PC-9 (cell line): ENCODE results near the gene HK3. TPM values are rescaled to one million over a fixed set of nuclear protein-coding genes. Genes with fewer than 3 reads are reported as not detected.

Experiments
- BruUV-seq: library from RNA; stranded (reverse); fragments of 400-500 nt; replicated peaks from 2 replicates; lab custom pipeline; 2021; lab: Mats Ljungman, UMichigan
- CTCF ChIA-PET: fragments of 300-600 bp; sonication (Branson Sonifier 250); formaldehyde crosslinking; loops from one replicate; lab custom pipeline; 2022; ENCODE audit warnings: antibody characterized with exemption; lab: Charles Lee
- POLR2A ChIA-PET: fragments of 300-600 bp; sonication (Branson Sonifier 250); formaldehyde crosslinking; loops from one replicate; lab custom pipeline; 2022; ENCODE audit warnings: antibody characterized with exemption; ENCODE audit not compliant: unreplicated experiment; lab: Charles Lee
- DNase-seq, 2 experiments: peaks; one replicate each; pipeline versions ENCODE4 v3.0.0 to v3.0.0-alpha.2; 2015 to 2022; ENCODE audit warnings: mixed read lengths in 1 of 2
- H2AFZ ChIP-seq: fragments of 200-600 bp; sonication (generic); 2 replicates; pipeline ENCODE4 v1.8.1; 2017; ENCODE audit warnings: antibody characterized with exemption
- H3F3A ChIP-seq: fragments of 200-600 bp; sonication (generic); 2 replicates; pipeline ENCODE4 v1.8.1; 2017; ENCODE audit warnings: antibody characterized with exemption, mild to moderate bottlenecking, low read depth; ENCODE audit not compliant: insufficient read depth
- H3K27ac ChIP-seq: fragments of 200-600 bp; sonication (generic); 2 replicates; pipeline ENCODE4 v1.6.1; 2016; ENCODE audit warnings: mixed run types
- H3K27me3 ChIP-seq: fragments of 200-600 bp; sonication (generic); 2 replicates; pipeline ENCODE4 v1.6.1; 2016; ENCODE audit warnings: low read depth, mixed run types; ENCODE audit not compliant: insufficient read depth
- H3K36me3 ChIP-seq: fragments of 200-600 bp; sonication (generic); 2 replicates; pipeline ENCODE4 v1.6.1; 2016; ENCODE audit warnings: low read depth, mixed run types
- H3K4me1 ChIP-seq: fragments of 200-600 bp; sonication (generic); replicated peaks from 2 replicates; pipeline ENCODE4 v1.6.1; 2016; ENCODE audit warnings: mixed run types; ENCODE audit not compliant: insufficient read depth
- H3K4me2 ChIP-seq: fragments of 200-600 bp; sonication (generic); 2 replicates; pipeline ENCODE4 v1.6.1; 2017; ENCODE audit warnings: mixed run types
- H3K4me3 ChIP-seq: fragments of 200-600 bp; sonication (generic); 2 replicates; pipeline ENCODE4 v1.6.1; 2016; ENCODE audit warnings: mixed run types
- H3K79me2 ChIP-seq: fragments of 200-600 bp; sonication (generic); 2 replicates; pipeline ENCODE4 v1.6.1; 2017; ENCODE audit warnings: low read depth, mixed run types
- H3K9me2 ChIP-seq: fragments of 200-600 bp; sonication (generic); 2 replicates; pipeline ENCODE4 v1.8.1; 2017; ENCODE audit warnings: mild to moderate bottlenecking; ENCODE audit not compliant: insufficient read depth
- H3K9me3 ChIP-seq: fragments of 200-600 bp; sonication (generic); 2 replicates; pipeline ENCODE4 v1.8.1; 2016; ENCODE audit warnings: low read depth; ENCODE audit not compliant: insufficient read depth
- H4K20me1 ChIP-seq: fragments of 200-600 bp; sonication (generic); 2 replicates; pipeline ENCODE4 v1.8.1; 2017; ENCODE audit not compliant: insufficient read depth
- EZH2 ChIP-seq: fragments of 200-600 bp; sonication (generic); IDR thresholded peaks from 2 replicates; pipeline ENCODE4 v1.8.0; 2017; ENCODE audit warnings: antibody characterized with exemption, low read depth
- intact Hi-C: fragments of 100-400 bp; cut with micrococcal nuclease; formaldehyde crosslinking; loops from one replicate; pipeline ENCODE4 v1.10.0; 2022; ENCODE audit not compliant: unreplicated experiment
- total RNA-seq: library from RNA; stranded (reverse); gene quantifications from 2 replicates; pipeline ENCODE4 v1.2.3, GENCODE V29; 2021
- TF ChIP-seq, protein P1 (sequence below): fragments of 200-600 bp; sonication (generic); conservative IDR thresholded peaks from 2 replicates; pipeline ENCODE4 v1.6.1; 2017; ENCODE audit warnings: mixed run types, antibody characterized with exemption, mild to moderate bottlenecking, moderate library complexity

Gene HK3
- total RNA-seq, 1 experiment from 2014 or later, result not detected

GRCh38 chr5:176864755-176865154, 34.4 kb downstream of the HK3 start:
- H3F3A ChIP-seq, result no peaks in the 10 kb centered on the region
- H3K4me1 ChIP-seq, result no peaks in the 10 kb centered on the region
- no peaks in the 10 kb centered on the region for H3K9me2 ChIP-seq
- H3K36me3 ChIP-seq, result no peaks in the 10 kb centered on the region
- no peak overlapping the region for H3K27ac ChIP-seq
- intact Hi-C loops, result no loop called here
- DNase-seq, result no peak
- H3K4me3 ChIP-seq, result no peak overlapping the region
- no peaks in the 10 kb centered on the region for H3K27me3 ChIP-seq
- no TSS peak for BruUV-seq
- TF ChIP-seq EZH2, result no peak
- TF ChIP-seq, protein P1, sequence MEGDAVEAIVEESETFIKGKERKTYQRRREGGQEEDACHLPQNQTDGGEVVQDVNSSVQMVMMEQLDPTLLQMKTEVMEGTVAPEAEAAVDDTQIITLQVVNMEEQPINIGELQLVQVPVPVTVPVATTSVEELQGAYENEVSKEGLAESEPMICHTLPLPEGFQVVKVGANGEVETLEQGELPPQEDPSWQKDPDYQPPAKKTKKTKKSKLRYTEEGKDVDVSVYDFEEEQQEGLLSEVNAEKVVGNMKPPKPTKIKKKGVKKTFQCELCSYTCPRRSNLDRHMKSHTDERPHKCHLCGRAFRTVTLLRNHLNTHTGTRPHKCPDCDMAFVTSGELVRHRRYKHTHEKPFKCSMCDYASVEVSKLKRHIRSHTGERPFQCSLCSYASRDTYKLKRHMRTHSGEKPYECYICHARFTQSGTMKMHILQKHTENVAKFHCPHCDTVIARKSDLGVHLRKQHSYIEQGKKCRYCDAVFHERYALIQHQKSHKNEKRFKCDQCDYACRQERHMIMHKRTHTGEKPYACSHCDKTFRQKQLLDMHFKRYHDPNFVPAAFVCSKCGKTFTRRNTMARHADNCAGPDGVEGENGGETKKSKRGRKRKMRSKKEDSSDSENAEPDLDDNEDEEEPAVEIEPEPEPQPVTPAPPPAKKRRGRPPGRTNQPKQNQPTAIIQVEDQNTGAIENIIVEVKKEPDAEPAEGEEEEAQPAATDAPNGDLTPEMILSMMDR, result no peak
- no peaks in the 10 kb centered on the region for H4K20me1 ChIP-seq
- no peaks in the 10 kb centered on the region for H3K9me3 ChIP-seq
- H3K4me2 ChIP-seq, result no peak overlapping the region
- ChIA-PET POLR2A (no interaction called here), CTCF (no interaction called here)
- no peaks in the 10 kb centered on the region for H3K79me2 ChIP-seq
- no peak overlapping the region for H2AFZ ChIP-seq

DNA sequence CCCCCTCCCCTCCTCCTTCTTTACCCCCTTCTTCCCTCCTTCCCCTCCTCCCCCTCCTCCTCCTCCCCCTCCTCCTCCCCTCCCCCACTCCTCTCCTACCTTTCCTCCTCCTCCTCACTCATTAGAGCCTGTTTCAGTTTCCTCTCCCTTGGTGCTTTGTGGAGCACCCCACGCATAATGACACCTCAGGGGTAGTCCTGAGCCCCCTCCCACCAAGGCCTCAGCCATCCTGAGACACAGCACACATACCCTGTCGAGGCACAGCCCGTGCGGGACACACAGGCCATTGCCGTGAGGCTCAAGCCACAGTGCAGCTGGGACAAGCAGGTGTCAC, 35.4 kb downstream of the HK3 start:
- CTCF ChIA-PET, result no interaction called here
- no peak for DNase-seq
- no peak overlapping the region for H3K4me3 ChIP-seq
- no peaks in the 10 kb centered on the region for H3K79me2 ChIP-seq
- TF ChIP-seq, protein P1, result no peak
- TF ChIP-seq EZH2, result no peak
- no peaks in the 10 kb centered on the region for H3K9me2 ChIP-seq
- no peaks in the 10 kb centered on the region for H3K9me3 ChIP-seq
- no peak overlapping the region for H3K4me2 ChIP-seq
- no peaks in the 10 kb centered on the region for H4K20me1 ChIP-seq
- intact Hi-C loops, result no loop called here
- no peak overlapping the region for H3K27ac ChIP-seq
- H2AFZ ChIP-seq, result no peak overlapping the region
- no peaks in the 10 kb centered on the region for H3K27me3 ChIP-seq
- H3F3A ChIP-seq, result no peaks in the 10 kb centered on the region
- no peaks in the 10 kb centered on the region for H3K4me1 ChIP-seq
- H3K36me3 ChIP-seq, result no peaks in the 10 kb centered on the region
- BruUV-seq, result no TSS peak
- POLR2A ChIA-PET, result no interaction called here

GRCh38 chr5:176863041-176863764, 35.9 kb downstream of the HK3 start:
- Histone ChIP-seq H3F3A (no peaks in the 10 kb centered on the region), H3K9me2 (no peaks in the 10 kb centered on the region), H3K36me3 (no peaks in the 10 kb centered on the region), H3K4me1 (no peaks in the 10 kb centered on the region), H2AFZ (no peak overlapping the region), H3K27me3 (no peaks in the 10 kb centered on the region), H3K79me2 (no peaks in the 10 kb centered on the region), H3K4me3 (no peak overlapping the region), H4K20me1 (no peaks in the 10 kb centered on the region), H3K9me3 (no peaks in the 10 kb centered on the region), H3K27ac (no peak overlapping the region), H3K4me2 (no peak overlapping the region)
- ChIA-PET CTCF (no interaction called here), POLR2A (no interaction called here)
- DNase-seq, result no peak
- intact Hi-C loops, result no loop called here
- no peak for TF ChIP-seq EZH2
- TF ChIP-seq, protein P1, result no peak
- no TSS peak for BruUV-seq
